PC-3 (cell line): ENCODE data around the gene GPC6. TPM values are rescaled to one million over a fixed set of nuclear protein-coding genes. Genes with fewer than 3 reads are reported as not detected.

Experiments used
- ATAC-seq: fragments of 200-7000 bp; cut with Tn5 transposase; 2 replicates; pipeline ENCODE4 v1.9.1; 2020; ENCODE audit warnings: mild to moderate bottlenecking, moderate library complexity
- BruUV-seq: library from RNA; stranded (reverse); fragments of 400-500 nt; replicated peaks from 2 replicates; lab custom pipeline; 2021; lab: Mats Ljungman, UMichigan
- CTCF ChIA-PET: fragments of 300-600 bp; sonication (Branson Sonifier 250); formaldehyde crosslinking; loops from one replicate; lab custom pipeline; 2022; ENCODE audit warnings: antibody characterized with exemption; lab: Charles Lee
- POLR2A ChIA-PET: fragments of 300-600 bp; sonication (Branson Sonifier 250); formaldehyde crosslinking; loops from one replicate; lab custom pipeline; 2022; ENCODE audit warnings: antibody characterized with exemption; ENCODE audit not compliant: unreplicated experiment; lab: Charles Lee
- DNase-seq: peaks from one replicate; pipeline ENCODE4 v3.0.0-alpha.2; 2015
- H2AFZ ChIP-seq: fragments of 300-600 bp; sonication (generic); 2 replicates; pipeline ENCODE4 v1.6.0; 2016; ENCODE audit warnings: antibody characterized with exemption, low read length
- H3F3A ChIP-seq: fragments of 300-600 bp; sonication (generic); one replicate; pipeline ENCODE4 v1.6.0; 2017; ENCODE audit warnings: antibody characterized with exemption, low read length, control low read depth, mild to moderate bottlenecking; ENCODE audit not compliant: unreplicated experiment
- H3K27ac ChIP-seq: fragments of 300-600 bp; sonication (generic); 2 replicates; pipeline ENCODE4 v1.5.1; 2016; ENCODE audit warnings: mild to moderate bottlenecking, low read length
- H3K27me3 ChIP-seq: fragments of 300-600 bp; sonication (generic); 2 replicates; pipeline ENCODE4 v1.6.1; 2016; ENCODE audit warnings: low read length, mixed read lengths
- H3K36me3 ChIP-seq: fragments of 300-600 bp; sonication (generic); 2 replicates; pipeline ENCODE4 v1.6.1; 2016; ENCODE audit warnings: low read depth, mixed run types, low read length, mixed read lengths
- H3K4me1 ChIP-seq: fragments of 300-600 bp; sonication (generic); 2 replicates; pipeline ENCODE4 v1.5.1; 2016; ENCODE audit warnings: low read length; ENCODE audit not compliant: insufficient read depth
- H3K4me2 ChIP-seq: fragments of 300-600 bp; sonication (generic); 2 replicates; pipeline ENCODE4 v1.6.0; 2016; ENCODE audit warnings: low read length
- H3K4me3 ChIP-seq: fragments of 300-600 bp; sonication (generic); 2 replicates; pipeline ENCODE4 v1.5.1; 2016; ENCODE audit warnings: mild to moderate bottlenecking, low read length, mixed read lengths
- H3K79me2 ChIP-seq: fragments of 300-600 bp; sonication (generic); 2 replicates; pipeline ENCODE4 v1.6.1; 2017; ENCODE audit warnings: low read length, mixed read lengths
- H3K9ac ChIP-seq: fragments of 300-600 bp; sonication (generic); 2 replicates; pipeline ENCODE4 v1.6.0; 2016; ENCODE audit warnings: mild to moderate bottlenecking, low read length
- H3K9me2 ChIP-seq: fragments of 300-600 bp; sonication (generic); replicated peaks from 2 replicates; pipeline ENCODE4 v1.6.1; 2016; ENCODE audit warnings: mixed run types, low read length, mixed read lengths
- H3K9me3 ChIP-seq: fragments of 300-600 bp; sonication (generic); 2 replicates; pipeline ENCODE4 v1.6.1; 2016; ENCODE audit warnings: low read length, mixed read lengths
- H4K20me1 ChIP-seq: fragments of 300-600 bp; sonication (generic); 2 replicates; pipeline ENCODE4 v1.6.1; 2016; ENCODE audit warnings: low read length, mixed read lengths
- EZH2 ChIP-seq: fragments of 300-600 bp; sonication (generic); IDR thresholded peaks from one replicate; pipeline ENCODE4 v1.6.1; 2017; ENCODE audit warnings: antibody characterized with exemption, mild to moderate bottlenecking, low read length; ENCODE audit not compliant: unreplicated experiment
- EZH2phosphoT487 ChIP-seq: fragments of 300-600 bp; sonication (generic); IDR thresholded peaks from 2 replicates; pipeline ENCODE4 v1.6.1; 2018; ENCODE audit warnings: mild to moderate bottlenecking, antibody characterized with exemption, low read length, borderline replicate concordance
- intact Hi-C: fragments of 100-400 bp; cut with micrococcal nuclease; formaldehyde crosslinking; loops from 2 replicates; pipeline ENCODE4 v1.9.0; 2023
- total RNA-seq: library from RNA; depleted of rRNA; stranded (reverse); fragments of >200 nt; gene quantifications from 2 replicates; pipeline ENCODE4 v1.2.3, GENCODE V29; 2014
- TF ChIP-seq, protein P1 (sequence below): fragments of 300-600 bp; sonication (generic); conservative IDR thresholded peaks from 2 replicates; pipeline ENCODE4 v1.5.1; 2017; ENCODE audit warnings: antibody characterized with exemption, low read depth, mild to moderate bottlenecking, low read length

The GPC6 gene
- total RNA-seq, 1 experiment from 2014 or later, result 3.5 TPM

DNA sequence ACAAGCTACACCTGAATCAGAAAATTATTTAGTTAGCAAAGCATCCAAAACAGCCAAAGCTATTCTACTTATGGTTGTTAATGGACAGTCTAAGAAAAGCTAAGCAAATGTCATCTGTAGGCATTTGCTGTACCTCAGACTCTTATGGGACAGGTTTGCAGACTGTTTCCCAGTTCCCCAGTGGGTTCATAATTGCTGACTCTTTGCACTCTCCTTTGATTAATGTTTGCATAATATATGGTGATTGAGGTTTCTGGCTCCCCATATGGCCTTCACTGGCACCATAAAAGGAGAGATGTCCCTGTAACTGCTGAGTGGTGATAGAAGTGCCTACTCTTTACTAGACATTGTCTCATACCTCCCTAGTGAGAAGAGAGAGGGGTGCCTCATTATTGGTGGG lies 142.1 kb downstream of the GPC6 start:
- DNase-seq (no peak), ATAC-seq (no peak)
- no peaks in the 10 kb centered on the region for H4K20me1 ChIP-seq
- H3K4me1 ChIP-seq, result no peaks in the 10 kb centered on the region
- no peaks in the 10 kb centered on the region for H3K79me2 ChIP-seq
- no peak overlapping the region for H3K27ac ChIP-seq
- TF ChIP-seq EZH2phosphoT487 (no peak), EZH2 (no peak)
- TF ChIP-seq, protein P1, sequence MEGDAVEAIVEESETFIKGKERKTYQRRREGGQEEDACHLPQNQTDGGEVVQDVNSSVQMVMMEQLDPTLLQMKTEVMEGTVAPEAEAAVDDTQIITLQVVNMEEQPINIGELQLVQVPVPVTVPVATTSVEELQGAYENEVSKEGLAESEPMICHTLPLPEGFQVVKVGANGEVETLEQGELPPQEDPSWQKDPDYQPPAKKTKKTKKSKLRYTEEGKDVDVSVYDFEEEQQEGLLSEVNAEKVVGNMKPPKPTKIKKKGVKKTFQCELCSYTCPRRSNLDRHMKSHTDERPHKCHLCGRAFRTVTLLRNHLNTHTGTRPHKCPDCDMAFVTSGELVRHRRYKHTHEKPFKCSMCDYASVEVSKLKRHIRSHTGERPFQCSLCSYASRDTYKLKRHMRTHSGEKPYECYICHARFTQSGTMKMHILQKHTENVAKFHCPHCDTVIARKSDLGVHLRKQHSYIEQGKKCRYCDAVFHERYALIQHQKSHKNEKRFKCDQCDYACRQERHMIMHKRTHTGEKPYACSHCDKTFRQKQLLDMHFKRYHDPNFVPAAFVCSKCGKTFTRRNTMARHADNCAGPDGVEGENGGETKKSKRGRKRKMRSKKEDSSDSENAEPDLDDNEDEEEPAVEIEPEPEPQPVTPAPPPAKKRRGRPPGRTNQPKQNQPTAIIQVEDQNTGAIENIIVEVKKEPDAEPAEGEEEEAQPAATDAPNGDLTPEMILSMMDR, result no peak
- no peaks in the 10 kb centered on the region for H3K27me3 ChIP-seq
- no peaks in the 10 kb centered on the region for H3F3A ChIP-seq
- H3K9me2 ChIP-seq, result no peaks in the 10 kb centered on the region
- H3K9me3 ChIP-seq, result no peaks in the 10 kb centered on the region
- ChIA-PET POLR2A (no interaction called here), CTCF (no interaction called here)
- no peak overlapping the region for H2AFZ ChIP-seq
- no TSS peak for BruUV-seq
- no peaks in the 10 kb centered on the region for H3K36me3 ChIP-seq
- H3K4me2 ChIP-seq, result no peak overlapping the region
- H3K9ac ChIP-seq, result no peak overlapping the region
- intact Hi-C loops, result no loop called here
- H3K4me3 ChIP-seq, result no peak overlapping the region

DNA sequence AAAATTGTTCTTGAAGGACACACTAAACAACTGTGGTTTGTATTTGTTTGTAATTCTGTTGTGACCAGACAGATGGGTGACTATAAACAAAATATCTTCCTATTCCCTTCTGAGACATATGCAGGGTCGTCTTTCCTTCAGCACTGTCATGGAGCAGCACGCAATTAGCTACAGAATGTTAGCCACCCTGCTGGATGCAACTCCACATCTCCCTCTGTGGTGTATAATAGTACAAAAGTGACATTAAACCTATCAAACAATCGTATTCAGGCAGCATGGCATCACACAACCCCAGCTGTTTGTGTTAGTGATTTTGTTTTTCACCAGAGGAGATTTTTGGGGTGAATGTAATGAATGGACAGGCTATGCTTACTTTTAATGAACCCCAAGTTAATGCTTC lies 146.2 kb downstream of the GPC6 start:
- no peak for DNase-seq
- H3K79me2 ChIP-seq, result no peaks in the 10 kb centered on the region
- no peak overlapping the region for H2AFZ ChIP-seq
- H3K4me2 ChIP-seq, result no peak overlapping the region
- H3K36me3 ChIP-seq, result no peaks in the 10 kb centered on the region
- intact Hi-C loops, result no loop called here
- H3F3A ChIP-seq, result no peaks in the 10 kb centered on the region
- H3K4me3 ChIP-seq, result no peak overlapping the region
- BruUV-seq, result no TSS peak
- ChIA-PET POLR2A (no interaction called here), CTCF (no interaction called here)
- H4K20me1 ChIP-seq, result no peaks in the 10 kb centered on the region
- H3K27me3 ChIP-seq, result no peaks in the 10 kb centered on the region
- ATAC-seq, result no peak
- no peaks in the 10 kb centered on the region for H3K9me3 ChIP-seq
- H3K27ac ChIP-seq, result no peak overlapping the region
- TF ChIP-seq EZH2phosphoT487 (no peak), EZH2 (no peak)
- TF ChIP-seq, protein P1, result no peak
- H3K9me2 ChIP-seq, result no peaks in the 10 kb centered on the region
- H3K9ac ChIP-seq, result no peak overlapping the region
- H3K4me1 ChIP-seq, result no peaks in the 10 kb centered on the region

DNA sequence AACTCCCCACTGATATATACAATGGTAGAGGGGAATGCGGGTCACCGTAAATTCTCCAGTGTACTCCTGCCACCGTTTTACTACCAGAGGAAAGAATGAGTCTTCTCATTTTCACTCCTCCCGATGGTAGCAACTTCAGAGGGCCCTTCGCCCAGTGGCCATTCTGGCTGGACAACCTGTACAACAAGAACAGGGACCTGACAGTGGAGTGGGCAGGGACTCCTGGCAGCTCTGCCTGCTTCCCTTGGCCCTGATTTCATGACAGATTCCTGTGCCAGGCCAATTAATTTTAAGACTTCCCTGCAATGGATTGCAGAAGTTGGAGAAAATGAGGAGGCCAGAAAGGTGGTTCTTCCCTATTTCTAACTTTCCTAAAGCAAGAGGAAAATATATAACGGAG lies 148.9 kb downstream of the GPC6 start:
- no peak overlapping the region for H3K27ac ChIP-seq
- BruUV-seq, result no TSS peak
- no peak overlapping the region for H2AFZ ChIP-seq
- ChIA-PET CTCF (no interaction called here), POLR2A (no interaction called here)
- no peak overlapping the region for H3K4me2 ChIP-seq
- H3K9me3 ChIP-seq, result no peaks in the 10 kb centered on the region
- H3K4me1 ChIP-seq, result no peaks in the 10 kb centered on the region
- ATAC-seq, result no peak
- H3K4me3 ChIP-seq, result no peak overlapping the region
- H3K27me3 ChIP-seq, result no peaks in the 10 kb centered on the region
- no peak for DNase-seq
- intact Hi-C loops, result no loop called here
- H3K36me3 ChIP-seq, result no peaks in the 10 kb centered on the region
- H3K9ac ChIP-seq, result no peak overlapping the region
- no peaks in the 10 kb centered on the region for H3F3A ChIP-seq
- no peaks in the 10 kb centered on the region for H3K9me2 ChIP-seq
- no peaks in the 10 kb centered on the region for H3K79me2 ChIP-seq
- no peaks in the 10 kb centered on the region for H4K20me1 ChIP-seq
- TF ChIP-seq EZH2phosphoT487 (no peak), EZH2 (no peak)
- TF ChIP-seq, protein P1, result no peak
